B cell (primary cell): Measurements from ENCODE around the gene OR2B2. TPM values are rescaled to one million over a fixed set of nuclear protein-coding genes. Genes with fewer than 3 reads are reported as not detected.

Experiments
- ATAC-seq: fragments of 200-7000 bp; cut with Tn5 transposase; one replicate; pipeline ENCODE4 v1.10.0; 2021; ENCODE audit warnings: low read depth, mild to moderate bottlenecking, moderate number of reproducible peaks, moderate library complexity
- CTCF ChIA-PET: fragments of 350-600 bp; sonication (Branson Sonifier 250); formaldehyde crosslinking; loops from one replicate; lab custom pipeline; 2021; ENCODE audit warnings: antibody characterized with exemption, inconsistent platforms; lab: Charles Lee
- POLR2A ChIA-PET: fragments of 350-600 bp; sonication (Branson Sonifier 250); formaldehyde crosslinking; loops from one replicate; lab custom pipeline; 2021; ENCODE audit warnings: antibody characterized with exemption; lab: Charles Lee
- DNase-seq: peaks from one replicate; pipeline ENCODE4 v3.0.0; 2013
- H2AFZ ChIP-seq: 2 replicates; pipeline ENCODE4 v1.6.1; 2012; ENCODE audit warnings: mild to moderate bottlenecking, low read depth, low read length; ENCODE audit not compliant: insufficient read depth, poor library complexity, severe bottlenecking
- H3K27ac ChIP-seq, 2 donors: 1 replicate in 1 of 2; 2 replicates in 1 of 2; pipeline ENCODE4 v1.5.1; 2012 to 2013; ENCODE audit warnings: low read length in 2 of 2, mild to moderate bottlenecking in 2 of 2, moderate library complexity in 1 of 2
- H3K27me3 ChIP-seq, 4 experiments: fragments of 200-600 bp in 1 of 4; sonication (generic) in 1 of 4; replicated peaks in 1 of 4; 1 replicate in 2 of 4; 2 replicates in 2 of 4; pipeline versions ENCODE4 v1.6.1 to v1.7.0; 2013 to 2016; ENCODE audit warnings: low read length in 3 of 4, mild to moderate bottlenecking in 2 of 4, mixed read lengths in 1 of 4, moderate library complexity in 1 of 4; ENCODE audit not compliant: insufficient read depth in 4 of 4, control insufficient read depth in 3 of 4; ENCODE audit errors: control extremely low read depth in 1 of 4
- H3K36me3 ChIP-seq, 2 experiments: replicated peaks in 1 of 2; 1 replicate in 1 of 2; 2 replicates in 1 of 2; pipeline versions ENCODE4 v1.6.1 to v1.7.1; 2013; ENCODE audit warnings: low read length in 1 of 2; ENCODE audit not compliant: insufficient read depth in 2 of 2, control insufficient read depth in 1 of 2; ENCODE audit errors: control extremely low read depth in 1 of 2, extremely low read depth in 1 of 2
- H3K4me1 ChIP-seq, 2 donors: fragments of 200-600 bp in 1 of 2; sonication (generic) in 1 of 2; 1 replicate in 1 of 2; 2 replicates in 1 of 2; pipeline versions ENCODE4 v1.5.1 to v1.6.1; 2013 to 2017; ENCODE audit warnings: low read length in 2 of 2; ENCODE audit not compliant: control insufficient read depth in 2 of 2, insufficient read depth in 2 of 2
- H3K4me2 ChIP-seq: replicated peaks from 2 replicates; pipeline ENCODE3; 2012; ENCODE audit warnings: mild to moderate bottlenecking, low read depth, low read length; ENCODE audit not compliant: poor library complexity, severe bottlenecking
- H3K4me3 ChIP-seq, 5 experiments: fragments of 200-600 bp in 1 of 5; sonication (generic) in 1 of 5; 1 replicate in 3 of 5; 2 replicates in 2 of 5; pipeline versions ENCODE4 v1.5.1 to v1.7.0; 2011 to 2016; ENCODE audit warnings: low read length in 4 of 5, mild to moderate bottlenecking in 4 of 5, low read depth in 2 of 5, control low read depth in 1 of 5, moderate library complexity in 1 of 5; ENCODE audit not compliant: insufficient read depth in 1 of 5; ENCODE audit errors: control extremely low read depth in 1 of 5, extremely low read depth in 1 of 5
- H3K79me2 ChIP-seq: fragments of 200-600 bp; sonication (generic); one replicate; pipeline ENCODE4 v1.6.0; 2016; ENCODE audit warnings: low read length; ENCODE audit not compliant: control insufficient read depth, insufficient read depth
- H3K9ac ChIP-seq: fragments of 200-600 bp; sonication (generic); 2 replicates; pipeline ENCODE4 v1.6.1; 2017; ENCODE audit warnings: mild to moderate bottlenecking, low read length, moderate library complexity
- H3K9me3 ChIP-seq, 3 donors: one replicate each; pipeline versions ENCODE4 v1.6.1 to v1.7.1; 2013; ENCODE audit warnings: low read length in 2 of 3; ENCODE audit not compliant: control insufficient read depth in 2 of 3, insufficient read depth in 1 of 3; ENCODE audit errors: control extremely low read depth in 1 of 3
- H4K20me1 ChIP-seq: 2 replicates; pipeline ENCODE4 v1.6.0; 2012; ENCODE audit warnings: mild to moderate bottlenecking, low read length; ENCODE audit not compliant: insufficient read depth, control insufficient read depth, poor library complexity, severe bottlenecking
- H3K27ac Mint-ChIP-seq: one replicate; pipeline ENCODE4 v1.8.0; 2021; ENCODE audit warnings: mixed read lengths
- H3K27me3 Mint-ChIP-seq: one replicate; pipeline ENCODE4 v1.8.0; 2021; ENCODE audit warnings: mixed read lengths
- H3K4me1 Mint-ChIP-seq: one replicate; pipeline ENCODE4 v1.8.0; 2021; ENCODE audit warnings: mixed read lengths
- H3K4me3 Mint-ChIP-seq: one replicate; pipeline ENCODE4 v1.8.0; 2021; ENCODE audit warnings: mixed read lengths
- H3K9me3 Mint-ChIP-seq: one replicate; pipeline ENCODE4 v1.8.0; 2022; ENCODE audit warnings: mixed read lengths; ENCODE audit not compliant: insufficient read depth
- EZH2 ChIP-seq: IDR thresholded peaks from 2 replicates; pipeline ENCODE4 v1.6.1; 2012; ENCODE audit warnings: borderline replicate concordance, low read depth, mild to moderate bottlenecking, moderate library complexity, low read length; ENCODE audit not compliant: insufficient read depth, poor library complexity, severe bottlenecking
- WGBS: methylation state at CpG from one replicate; pipeline ENCODE4 v1.1.5; 2013; ENCODE audit warnings: missing lambda C conversion rate; ENCODE audit not compliant: insufficient coverage; 5-methylcytosine and 5-hydroxymethylcytosine counted together
- intact Hi-C: fragments of 100-400 bp; cut with micrococcal nuclease; formaldehyde crosslinking; loops from one replicate; pipeline ENCODE4 v1.10.0; 2022
- polyA plus RNA-seq: library from polyadenylated mRNA; depleted of rRNA; stranded (reverse); fragments of >200 nt; gene quantifications from 2 replicates; pipeline ENCODE4 v1.2.3, GENCODE V29; 2012
- total RNA-seq, 2 donors: library from RNA; stranded (reverse); fragments of 120-200 nt in 1 of 2; gene quantifications; 1 replicate in 1 of 2; 2 replicates in 1 of 2; pipeline versions ENCODE4 v1.2.3 to v1.2.4, GENCODE V29; 2013 to 2022
- TF ChIP-seq, protein P1 (sequence below): fragments of 200-600 bp; IDR thresholded peaks from one replicate; pipeline ENCODE4 v1.8.0; 2022; ENCODE audit warnings: antibody characterized with exemption, mild to moderate bottlenecking

The OR2B2 gene
- total and polyA plus RNA-seq, 2 donors (not counting 1 experiment from before 2014, with no cell fraction given), result not detected

DNA sequence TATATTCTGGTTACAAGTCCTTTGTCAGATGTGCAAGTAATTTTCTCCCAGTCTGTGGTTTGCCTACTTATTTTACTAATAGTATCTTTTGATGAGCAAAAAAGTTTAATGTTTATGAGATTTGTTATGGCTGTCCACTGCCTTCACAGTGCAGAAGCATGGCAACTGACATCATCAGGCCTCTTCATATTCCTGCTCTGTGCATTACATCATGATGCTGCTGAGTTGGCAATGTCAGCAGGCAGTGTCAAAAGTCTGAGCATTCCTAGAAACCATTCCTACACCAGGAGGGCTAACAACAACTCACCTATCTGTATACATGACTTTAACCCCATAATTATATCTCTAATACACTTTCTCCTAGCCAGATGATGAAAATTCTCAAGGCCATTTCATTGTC, 10.8 kb upstream of the OR2B2 start:
- Mint-ChIP-seq H3K4me3 (no peak overlapping the region), H3K27me3 (no peaks in the 10 kb centered on the region), H3K27ac (no peak overlapping the region), H3K9me3 (peaks cover 3% of the 10 kb centered on the region), H3K4me1 (no peaks in the 10 kb centered on the region)
- no peaks in the 10 kb centered on the region for H3K36me3 ChIP-seq
- TF ChIP-seq EZH2, result no peak
- TF ChIP-seq, protein P1, sequence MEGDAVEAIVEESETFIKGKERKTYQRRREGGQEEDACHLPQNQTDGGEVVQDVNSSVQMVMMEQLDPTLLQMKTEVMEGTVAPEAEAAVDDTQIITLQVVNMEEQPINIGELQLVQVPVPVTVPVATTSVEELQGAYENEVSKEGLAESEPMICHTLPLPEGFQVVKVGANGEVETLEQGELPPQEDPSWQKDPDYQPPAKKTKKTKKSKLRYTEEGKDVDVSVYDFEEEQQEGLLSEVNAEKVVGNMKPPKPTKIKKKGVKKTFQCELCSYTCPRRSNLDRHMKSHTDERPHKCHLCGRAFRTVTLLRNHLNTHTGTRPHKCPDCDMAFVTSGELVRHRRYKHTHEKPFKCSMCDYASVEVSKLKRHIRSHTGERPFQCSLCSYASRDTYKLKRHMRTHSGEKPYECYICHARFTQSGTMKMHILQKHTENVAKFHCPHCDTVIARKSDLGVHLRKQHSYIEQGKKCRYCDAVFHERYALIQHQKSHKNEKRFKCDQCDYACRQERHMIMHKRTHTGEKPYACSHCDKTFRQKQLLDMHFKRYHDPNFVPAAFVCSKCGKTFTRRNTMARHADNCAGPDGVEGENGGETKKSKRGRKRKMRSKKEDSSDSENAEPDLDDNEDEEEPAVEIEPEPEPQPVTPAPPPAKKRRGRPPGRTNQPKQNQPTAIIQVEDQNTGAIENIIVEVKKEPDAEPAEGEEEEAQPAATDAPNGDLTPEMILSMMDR, result no peak
- H3K79me2 ChIP-seq, result no peaks in the 10 kb centered on the region
- H3K27me3 ChIP-seq, result no peaks in the 10 kb centered on the region
- CTCF ChIA-PET, result no interaction called here
- POLR2A ChIA-PET, result no interaction called here
- no peak for ATAC-seq
- no peak overlapping the region for H3K27ac ChIP-seq
- no peaks in the 10 kb centered on the region for H3K9me3 ChIP-seq
- no peak overlapping the region for H3K9ac ChIP-seq
- H4K20me1 ChIP-seq, result no peaks in the 10 kb centered on the region
- DNase-seq, result no peak
- H3K4me2 ChIP-seq, result no peak overlapping the region
- no peak overlapping the region for H3K4me3 ChIP-seq
- H2AFZ ChIP-seq, result no peak overlapping the region
- intact Hi-C loops, result no loop called here
- no peaks in the 10 kb centered on the region for H3K4me1 ChIP-seq

DNA sequence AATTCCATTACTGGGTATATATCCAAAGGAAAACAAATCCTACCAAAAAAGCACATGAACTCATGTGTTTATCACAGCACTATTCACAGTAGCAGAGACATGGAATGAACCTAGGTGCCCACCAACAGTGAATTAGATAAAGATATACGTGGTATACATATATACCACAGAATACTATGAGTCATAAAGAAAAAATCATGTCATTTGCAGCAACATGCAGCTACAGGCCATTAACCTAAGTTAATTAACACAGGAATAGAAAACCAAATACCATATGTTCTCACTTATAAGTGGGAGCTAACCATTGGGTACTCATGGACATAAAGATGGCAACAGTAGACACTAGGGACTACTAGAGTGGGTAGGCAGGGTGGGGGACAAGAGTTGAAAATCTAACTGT, 4.2 kb downstream of the OR2B2 start:
- no CpG with 5 or more reads among the region's 1 CpG for WGBS
- Histone ChIP-seq H3K4me3 (no peak overlapping the region), H3K9me3 (no peaks in the 10 kb centered on the region), H3K4me2 (no peak overlapping the region), H3K27me3 (no peaks in the 10 kb centered on the region), H3K27ac (no peak overlapping the region), H3K4me1 (peaks cover 0 to 5% of the 10 kb centered on the region in 2 donors), H2AFZ (no peak overlapping the region), H3K36me3 (no peaks in the 10 kb centered on the region), H4K20me1 (no peaks in the 10 kb centered on the region), H3K79me2 (no peaks in the 10 kb centered on the region), H3K9ac (no peak overlapping the region)
- no peak for ATAC-seq
- Mint-ChIP-seq H3K27me3 (peaks cover 11% of the 10 kb centered on the region), H3K4me3 (no peak overlapping the region), H3K9me3 (no peaks in the 10 kb centered on the region), H3K27ac (no peak overlapping the region), H3K4me1 (peaks cover 3% of the 10 kb centered on the region)
- no peak for DNase-seq
- TF ChIP-seq, protein P1, result no peak
- no peak for TF ChIP-seq EZH2
- intact Hi-C loops, result loop anchor here (5.0 to 10.0 kb wide), 2 partner anchors 307 to 446 kb away; no protein-coding TSS in a partner anchor
- POLR2A ChIA-PET, result interaction anchor here (0.7 kb wide), 1 partner anchor 630 kb away, joined by 3 read pairs; no protein-coding TSS in a partner anchor
- CTCF ChIA-PET, result no interaction called here
